NCI-H2196 treated with DMSO at 0.1 percent for 48 hours (cell line): ENCODE results near the gene TENM3.

Source experiments
- DNase-seq: peaks from one replicate; lab custom pipeline; 2025; ENCODE audit not compliant: unreplicated experiment; lab: John Stamatoyannopoulos, UW

TENM3 gene

DNA sequence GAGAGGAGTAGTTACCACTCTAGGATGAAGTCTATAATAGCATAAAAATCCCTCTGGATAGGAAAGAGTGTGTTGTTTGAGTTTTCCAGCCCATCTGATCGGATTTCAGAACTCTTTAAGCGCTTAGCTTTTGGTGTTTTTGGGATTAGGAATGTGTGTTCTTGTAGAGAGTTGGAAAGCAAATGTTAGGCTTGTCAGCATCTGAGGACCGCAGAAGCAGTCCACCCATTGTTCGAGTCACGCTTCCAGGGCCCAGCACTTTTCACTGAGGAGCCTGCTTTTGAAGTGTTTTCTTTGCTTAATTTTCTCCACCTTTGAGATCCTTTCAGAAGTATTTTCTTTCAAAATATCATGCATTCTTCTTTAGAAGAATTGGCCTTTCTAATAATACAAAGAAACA, 306.2 kb downstream of the TENM3 start:
- DNase-seq: no peak

DNA sequence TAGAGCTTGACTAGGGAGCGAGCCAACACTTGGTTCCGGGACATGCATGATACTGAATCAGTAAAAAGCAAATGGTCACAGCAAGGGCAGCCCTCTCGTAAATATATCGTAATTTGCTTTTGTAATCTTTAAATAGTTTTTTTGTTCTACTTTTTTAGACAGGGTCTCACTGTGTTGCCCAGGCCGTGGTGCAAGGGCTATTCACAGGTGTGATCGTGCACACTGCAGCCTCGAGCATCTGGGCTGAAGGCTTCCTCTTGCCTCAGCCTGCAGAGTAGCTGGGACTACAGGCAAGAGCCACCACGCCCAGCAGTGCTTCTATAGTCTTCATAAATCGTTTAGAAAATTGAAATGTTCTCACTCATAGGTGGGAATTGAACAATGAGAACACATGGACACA, 309.7 kb downstream of the TENM3 start:
- DNase-seq: no peak

DNA sequence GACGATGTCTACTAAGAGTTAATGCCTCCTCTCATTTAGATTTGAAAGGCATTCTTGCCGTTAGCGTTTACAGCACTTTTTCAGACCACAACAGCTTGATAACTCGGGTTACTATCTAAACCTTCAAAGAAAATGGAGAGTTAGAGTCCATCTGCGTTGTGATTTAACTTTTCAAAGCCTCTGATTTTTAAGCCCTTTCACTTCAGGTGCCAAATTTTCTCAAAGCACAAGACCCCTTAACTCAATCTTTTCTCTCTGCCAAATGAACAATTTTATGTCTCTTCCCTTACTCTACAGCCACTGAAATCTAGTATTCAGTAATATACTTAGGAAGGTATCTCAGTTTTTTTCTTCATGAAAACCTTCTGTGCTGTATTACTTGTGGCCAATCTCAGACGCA, 310.5 kb downstream of the TENM3 start:
- DNase-seq: no peak

DNA sequence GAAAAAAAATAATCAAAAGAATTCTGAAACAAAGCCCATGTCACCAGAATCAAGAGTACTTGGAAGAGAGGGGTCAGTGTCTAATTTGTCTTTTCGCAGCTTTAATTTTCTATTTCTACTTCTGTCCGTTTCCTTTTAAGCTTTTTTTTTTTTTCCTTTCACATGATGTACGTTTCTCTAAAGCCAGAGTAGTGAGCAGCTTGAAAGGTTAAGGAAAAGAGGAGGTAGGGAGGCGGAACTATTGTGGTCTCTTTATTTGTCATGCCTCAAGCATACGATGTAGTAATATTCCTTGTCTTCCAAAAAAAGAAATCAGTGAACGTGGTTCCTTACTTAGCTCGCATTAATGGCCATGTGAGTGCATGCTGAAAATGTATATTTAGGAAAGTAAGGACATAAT, 311.5 kb downstream of the TENM3 start:
- no peak for DNase-seq

DNA sequence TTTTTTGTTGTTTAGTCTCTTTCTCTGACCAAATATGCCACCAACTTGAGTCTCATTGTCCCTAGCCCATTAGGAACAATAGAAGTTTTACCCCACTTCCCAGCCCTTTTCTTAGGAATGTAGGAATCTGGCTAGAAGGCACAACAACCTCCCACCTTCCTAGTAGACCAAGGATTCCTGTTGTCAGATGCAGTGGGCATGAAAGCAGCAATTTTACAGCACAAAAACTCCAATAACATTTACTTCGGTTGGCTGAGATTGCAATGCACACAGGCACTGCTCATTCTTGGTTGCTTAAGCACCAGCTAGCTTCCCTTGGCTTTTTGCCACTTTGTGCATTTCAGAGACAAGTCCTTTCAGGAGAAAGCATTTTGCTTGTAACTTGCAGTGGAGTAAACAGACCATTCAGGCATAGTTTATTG, 312.8 kb downstream of the TENM3 start:
- no peak for DNase-seq

DNA sequence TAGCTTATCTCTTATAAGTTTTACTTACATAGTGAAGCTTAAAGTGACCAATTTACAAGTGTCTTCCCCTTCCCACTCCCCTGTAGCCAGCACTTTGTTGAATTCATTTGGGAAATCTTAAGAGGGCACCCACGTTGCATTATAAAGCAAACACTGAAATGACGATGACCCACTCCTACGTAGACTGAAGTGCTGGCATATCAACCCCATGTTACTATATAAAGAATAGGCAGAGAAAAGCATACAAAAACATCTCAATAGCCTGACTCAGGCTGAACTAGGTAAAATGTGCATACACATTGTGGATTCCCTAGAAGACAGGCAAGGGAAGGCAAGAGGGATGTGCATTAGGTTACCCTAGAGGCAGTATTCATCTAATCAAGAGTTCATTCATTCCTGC, 313.4 kb downstream of the TENM3 start:
- DNase-seq: no peak

DNA sequence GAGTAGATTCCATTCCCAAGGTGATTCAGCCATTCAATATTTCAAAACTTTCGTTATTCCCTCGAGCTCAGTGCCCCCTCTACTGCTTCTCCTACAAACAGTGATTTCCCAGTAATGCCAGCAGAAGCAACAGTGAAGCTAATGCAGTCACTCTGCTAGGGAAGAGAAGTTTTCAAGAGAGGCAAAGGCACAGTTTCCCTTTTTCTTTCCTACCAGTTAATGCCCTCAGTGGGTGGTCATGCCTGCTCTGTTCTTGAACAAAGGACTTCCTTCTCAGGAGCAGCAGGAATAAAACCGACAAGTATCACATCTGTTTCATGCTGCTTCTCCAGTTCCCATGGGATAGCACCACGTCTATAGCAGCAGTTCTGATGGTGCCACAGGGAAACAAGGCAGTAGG, 317.2 kb downstream of the TENM3 start:
- DNase-seq: no peak

DNA sequence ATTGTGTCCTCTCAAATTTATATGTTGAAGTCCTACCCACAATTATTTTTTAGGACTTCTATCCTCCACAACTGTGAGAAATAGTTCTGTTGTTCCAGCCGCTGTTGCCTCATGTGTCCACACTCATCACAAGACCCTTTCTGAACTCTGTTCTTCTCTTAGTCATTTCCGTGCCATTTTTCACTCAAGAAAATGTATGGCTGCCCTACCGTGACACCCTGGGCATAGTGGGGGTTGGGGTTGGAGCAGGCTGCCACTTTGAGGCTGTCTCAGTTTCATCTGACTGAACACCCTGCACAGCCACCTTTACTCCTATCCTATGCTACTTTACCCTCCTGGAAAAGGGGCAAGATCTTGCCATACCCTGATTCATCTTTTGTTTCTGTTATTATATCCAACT, 319.1 kb downstream of the TENM3 start:
- no peak for DNase-seq

DNA sequence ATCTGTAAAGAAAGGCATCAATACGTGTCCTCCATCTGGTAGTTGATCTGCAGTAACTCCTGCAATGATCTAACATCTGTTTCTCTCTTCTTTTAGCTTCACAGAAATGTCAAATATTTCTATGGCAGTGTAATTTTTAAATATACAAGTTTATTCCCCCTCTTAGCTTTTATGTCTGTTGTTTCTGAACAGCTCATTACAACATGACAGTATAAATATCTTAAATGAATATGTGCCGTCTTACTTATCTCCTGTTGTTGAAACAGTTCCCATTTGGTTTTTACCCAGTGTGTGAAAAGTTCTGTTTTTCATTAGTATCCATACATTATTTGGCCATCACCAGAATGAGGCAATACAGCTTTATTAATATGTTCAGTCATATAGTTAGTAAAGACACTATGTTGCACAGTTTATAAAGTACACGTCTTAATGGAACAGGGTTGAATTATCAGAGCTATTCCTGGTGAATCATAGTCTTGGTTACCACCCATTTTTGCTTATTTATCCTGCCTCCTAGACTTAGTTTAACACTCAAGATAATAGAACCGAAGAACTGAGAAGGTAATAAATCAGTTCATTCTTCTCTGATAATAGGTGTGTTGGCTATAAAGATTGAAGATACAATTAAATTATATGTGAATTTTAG, 321.6 kb downstream of the TENM3 start:
- DNase-seq: no peak

DNA sequence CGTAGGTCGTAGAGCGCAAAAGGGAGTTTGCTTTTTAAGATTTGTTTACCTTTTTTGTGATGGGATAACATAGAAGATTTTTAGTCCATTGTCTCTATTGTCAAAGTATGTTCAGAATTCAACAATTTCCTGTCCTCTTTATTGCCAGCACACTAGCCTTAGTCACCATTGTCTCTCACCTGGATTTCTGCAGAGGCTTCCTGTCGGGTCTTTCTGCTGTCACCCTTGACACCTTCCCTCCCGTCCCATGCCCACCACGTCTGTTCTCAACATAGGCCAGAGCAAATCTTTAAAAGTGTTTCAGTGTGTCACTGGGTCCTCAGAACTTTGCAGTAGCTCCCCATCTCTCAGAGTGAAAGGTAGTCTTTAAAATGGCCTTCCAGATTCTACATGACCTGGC, 323.9 kb downstream of the TENM3 start:
- no peak for DNase-seq

DNA sequence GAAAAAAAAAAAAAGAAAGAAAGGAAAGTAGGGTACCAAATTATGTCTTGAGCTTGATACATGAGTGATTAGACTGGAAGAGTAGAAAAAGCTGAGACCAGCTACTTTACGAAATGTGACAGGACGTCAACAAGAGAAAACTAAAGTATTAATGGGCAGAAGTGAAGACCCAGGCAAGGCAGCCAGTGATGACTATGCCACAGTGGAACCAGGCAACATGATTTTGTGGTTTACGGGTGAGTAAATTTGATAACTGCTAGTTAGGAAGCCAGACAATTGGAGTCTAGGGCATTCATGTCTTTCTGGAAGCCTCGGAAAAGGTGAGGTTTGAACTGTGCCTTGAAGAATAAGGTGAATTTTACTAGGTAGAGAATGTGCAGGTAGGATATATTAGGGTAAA, 326.4 kb downstream of the TENM3 start:
- no peak for DNase-seq

DNA sequence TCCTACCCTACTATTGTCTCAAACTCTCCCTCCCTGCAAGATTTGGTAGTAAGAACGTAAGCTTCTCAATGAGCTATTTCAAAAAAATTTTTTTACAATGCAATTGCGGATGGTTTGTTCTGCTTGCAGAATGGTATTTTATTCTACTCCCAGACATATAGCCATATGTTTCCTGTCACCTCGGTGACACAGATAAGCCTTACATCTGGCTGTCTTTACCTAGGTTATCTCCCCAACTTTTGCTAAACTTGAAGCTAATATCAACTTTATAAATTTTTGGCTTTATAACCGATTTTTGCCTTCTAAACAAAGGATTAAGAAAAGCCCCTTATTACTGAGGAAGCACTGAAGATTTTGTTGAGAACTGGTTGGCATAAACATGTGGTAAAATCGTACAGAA, 331.5 kb downstream of the TENM3 start:
- DNase-seq: no peak

DNA sequence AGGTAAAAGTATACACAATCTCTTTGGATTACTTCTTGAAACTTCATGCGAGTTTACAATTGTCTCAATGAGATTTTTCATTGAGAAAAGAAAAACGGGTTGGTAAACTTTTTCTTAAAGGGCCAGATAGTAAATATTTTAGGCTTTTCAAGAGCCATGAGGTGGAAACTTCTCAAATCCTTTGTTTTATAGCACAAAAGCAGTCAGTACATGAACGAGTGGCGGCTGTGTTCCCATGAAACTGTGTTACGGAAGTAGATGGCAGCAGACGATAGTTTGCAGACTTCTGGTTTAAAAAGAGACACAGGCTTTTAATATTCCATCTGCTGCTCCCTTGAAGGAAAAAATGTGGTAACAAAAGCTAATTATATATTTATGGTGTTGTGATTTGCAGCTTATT, 332.0 kb downstream of the TENM3 start:
- no peak for DNase-seq

DNA sequence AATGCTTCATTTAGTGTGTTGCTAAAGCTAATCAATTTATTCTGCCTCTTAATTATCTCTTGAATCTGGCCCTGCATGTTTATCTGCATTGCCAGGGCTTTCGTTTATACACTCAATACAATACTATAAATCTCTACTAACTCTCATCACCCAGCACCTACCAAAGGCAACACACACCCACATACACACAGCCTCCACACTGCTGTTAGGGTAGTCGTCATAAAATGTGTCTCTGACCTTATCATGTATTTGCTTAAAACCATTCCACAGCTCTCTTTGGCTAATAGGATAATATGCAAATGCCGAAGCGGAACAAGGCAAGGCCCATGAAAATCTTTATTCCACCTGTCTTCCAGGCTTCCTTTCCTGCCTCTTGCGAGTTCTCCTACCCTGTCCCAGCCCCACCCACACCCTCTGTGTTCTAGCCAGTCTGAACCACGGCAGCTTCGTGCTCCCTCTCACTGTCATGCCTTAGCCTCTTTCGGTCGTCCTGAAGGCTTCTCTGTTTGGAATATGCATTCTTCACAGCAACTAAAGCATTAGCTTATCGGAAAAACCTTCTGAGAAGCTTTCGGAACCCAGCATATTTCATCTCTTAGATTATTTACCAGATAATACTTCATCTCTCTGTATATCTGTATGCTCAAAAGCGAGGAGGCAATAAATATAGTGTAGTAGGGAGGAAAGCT, 333.5 kb downstream of the TENM3 start:
- no peak for DNase-seq

DNA sequence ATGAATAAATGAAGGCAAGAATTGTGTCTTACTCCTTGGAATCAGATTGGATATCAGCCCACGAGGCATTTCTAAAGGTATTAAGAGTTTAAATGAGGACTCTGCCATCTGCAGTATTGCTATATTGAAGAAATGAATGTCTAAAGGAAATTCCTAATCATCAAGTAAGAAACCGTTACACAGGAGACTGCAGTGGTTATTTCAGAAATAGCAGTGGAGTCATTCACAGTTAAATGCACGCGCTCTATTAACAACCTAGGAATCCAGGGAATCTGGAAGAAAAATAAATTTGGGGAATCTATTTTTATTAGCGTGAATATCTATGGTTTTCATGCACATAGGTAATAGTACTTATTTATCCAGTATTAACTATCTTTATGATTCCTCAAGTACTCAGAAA, 334.2 kb downstream of the TENM3 start:
- DNase-seq: no peak

DNA sequence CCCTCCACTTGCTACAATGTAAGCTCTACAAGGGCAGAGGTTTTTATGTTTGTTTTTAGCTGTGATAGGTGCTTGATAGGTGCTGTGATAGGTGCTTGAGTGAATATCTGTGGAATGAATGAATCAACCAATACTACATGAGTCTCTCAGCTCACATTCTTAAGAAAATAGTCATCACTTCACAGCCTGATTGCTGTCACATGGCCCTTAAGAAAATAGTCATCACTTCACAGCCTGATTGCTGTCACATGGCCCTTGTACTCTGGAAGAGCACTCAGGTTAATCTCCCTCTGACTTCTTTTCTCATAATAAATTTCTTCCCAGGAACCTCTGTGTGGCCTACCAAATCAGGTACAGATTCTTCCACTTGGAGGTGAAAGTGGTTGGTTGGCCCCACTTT, 335.2 kb downstream of the TENM3 start:
- no peak for DNase-seq

DNA sequence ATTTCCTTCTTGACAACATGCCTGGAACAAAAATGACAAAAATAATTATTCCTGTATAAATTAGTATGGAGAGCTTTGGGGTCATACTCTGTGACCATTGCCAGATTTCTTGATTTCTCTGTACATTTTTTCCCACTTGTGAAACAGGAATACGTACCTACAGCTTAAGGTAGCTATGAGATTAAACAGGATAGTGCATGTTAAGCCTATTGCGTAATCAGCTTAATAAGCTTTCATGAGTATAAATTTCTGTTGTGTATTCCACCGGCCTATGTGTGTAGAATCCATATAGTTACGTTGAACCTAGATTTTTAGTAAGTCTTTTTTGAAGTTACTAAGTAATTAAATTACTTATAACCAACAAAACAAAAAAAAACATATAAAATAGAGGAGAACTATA, 339.0 kb downstream of the TENM3 start:
- no peak for DNase-seq

DNA sequence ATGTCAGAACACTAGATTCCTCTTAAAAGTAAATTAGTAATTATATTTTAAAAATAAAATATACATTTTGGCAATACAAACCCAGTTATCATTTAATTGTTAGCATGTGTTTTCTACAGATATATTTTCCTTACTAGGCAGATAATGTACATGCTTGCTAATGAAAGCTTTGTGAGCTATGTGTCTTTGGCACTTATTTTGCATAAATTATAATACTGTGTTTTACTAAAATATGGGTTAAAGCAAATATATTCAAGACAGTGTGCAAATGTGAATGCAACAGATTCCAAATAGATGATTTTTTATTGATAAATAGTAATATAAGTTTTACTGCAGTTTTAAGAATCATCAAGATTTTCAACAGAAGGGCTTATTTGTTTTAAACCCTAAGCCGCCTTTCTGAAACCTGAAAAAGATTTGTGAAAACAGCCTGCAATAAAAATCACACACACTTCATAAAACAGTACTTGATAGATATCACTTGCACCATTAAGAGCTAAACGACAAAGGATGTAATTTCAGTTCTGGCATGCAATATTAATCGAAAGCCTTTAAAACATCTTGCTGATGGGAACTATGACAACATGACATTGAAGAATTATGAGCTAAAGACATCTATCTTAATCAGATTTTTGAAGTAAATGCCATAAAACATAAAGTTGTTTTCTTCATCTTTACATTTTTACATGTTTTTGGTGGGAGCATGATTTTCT, 340.7 kb downstream of the TENM3 start:
- DNase-seq: no peak

DNA sequence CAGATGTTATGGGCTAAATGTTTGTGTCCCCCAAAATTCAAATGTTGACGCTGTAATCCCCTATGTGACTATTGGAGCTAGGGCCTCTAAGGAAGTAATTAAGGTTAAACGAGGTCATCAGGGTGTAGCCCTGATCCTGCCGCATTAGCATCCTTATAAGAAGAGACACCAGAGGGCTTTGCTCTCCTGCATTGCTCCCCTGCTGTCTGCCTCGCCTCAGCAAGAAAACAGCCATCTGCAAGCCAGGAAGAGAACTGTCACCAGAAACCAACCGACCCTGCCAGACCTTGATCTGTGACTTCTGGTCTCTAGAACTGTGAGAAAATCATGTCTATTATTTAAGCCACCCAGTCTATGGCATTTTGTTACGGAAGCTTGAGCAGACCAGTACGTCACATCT, 342.1 kb downstream of the TENM3 start:
- no peak for DNase-seq

DNA sequence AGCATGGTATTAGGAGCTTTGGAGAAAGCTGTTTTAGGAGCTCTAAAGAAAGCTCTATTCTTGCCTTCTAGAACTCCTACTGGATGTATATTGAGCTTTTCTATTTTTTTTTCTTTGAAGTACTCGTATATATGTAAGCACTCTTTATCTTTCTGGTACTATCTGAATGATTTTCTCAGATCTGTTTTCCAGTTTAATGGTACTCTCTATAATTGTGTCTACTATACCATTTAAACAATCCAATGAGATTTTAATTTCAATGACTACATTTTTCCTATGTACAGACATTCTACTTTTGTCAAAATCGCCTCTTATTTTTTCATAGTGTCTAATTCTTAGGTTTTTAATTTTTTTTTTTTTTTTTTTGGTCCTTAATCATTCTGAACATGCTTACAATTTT, 345.9 kb downstream of the TENM3 start:
- no peak for DNase-seq

DNA sequence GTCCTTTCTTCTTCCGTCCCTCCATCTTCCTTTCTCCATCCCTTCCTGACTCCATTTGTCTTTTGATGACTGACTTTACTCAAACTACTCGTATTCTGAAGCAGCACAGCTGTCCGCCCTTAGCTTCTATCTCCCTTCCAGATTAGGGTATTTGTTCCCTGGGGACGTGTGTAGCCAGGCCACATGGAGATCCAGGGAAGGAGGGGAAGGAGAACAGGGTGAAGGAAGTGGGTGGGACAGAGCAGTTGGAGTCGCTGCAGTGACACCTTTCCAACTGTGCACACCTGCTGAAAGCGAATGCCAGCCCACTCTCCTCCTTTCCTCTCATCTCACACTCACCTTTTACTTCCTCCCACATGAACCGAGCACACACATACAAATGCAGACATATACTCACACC, 350.2 kb downstream of the TENM3 start:
- DNase-seq: no peak

DNA sequence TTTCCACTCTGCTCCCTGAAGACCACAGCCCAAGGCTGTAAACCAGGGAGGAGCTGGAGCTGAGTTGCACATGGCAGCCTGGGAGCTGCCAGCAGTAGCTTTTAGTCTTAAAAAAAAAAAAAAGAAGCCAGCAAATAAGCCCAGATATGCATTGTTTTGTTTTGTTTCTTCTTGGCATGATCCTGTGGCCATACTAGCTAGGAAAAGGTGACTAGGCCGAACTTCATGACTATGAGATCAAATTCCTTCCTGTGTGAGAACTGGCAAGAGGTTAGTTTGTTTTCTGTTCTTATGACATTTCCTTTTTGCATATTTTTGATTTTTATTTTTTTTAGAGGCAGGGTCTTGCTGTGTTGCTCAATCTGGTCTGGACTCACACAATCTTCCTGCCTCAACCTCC, 350.7 kb downstream of the TENM3 start:
- DNase-seq: no peak

DNA sequence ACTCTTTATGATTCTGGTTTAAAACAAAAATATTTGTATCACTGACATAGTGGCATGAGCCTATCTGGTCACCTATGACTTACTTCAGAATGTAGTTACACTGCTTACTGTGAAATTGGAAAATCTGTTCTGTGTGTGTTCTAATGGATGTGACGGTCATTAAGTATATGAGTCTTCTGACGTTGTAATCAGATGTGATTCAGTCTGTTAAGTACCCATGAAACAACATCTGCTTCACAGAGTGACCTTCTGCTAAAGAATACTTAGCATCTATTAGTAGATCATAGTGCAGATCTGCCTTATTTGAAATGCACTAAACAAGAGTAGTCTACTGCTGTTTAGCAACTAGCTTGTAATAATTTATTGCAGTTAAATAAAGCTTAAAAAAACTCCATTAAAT, 356.9 kb downstream of the TENM3 start:
- DNase-seq: no peak
